ENCODE data around the gene GPR141.

The GPR141 gene

GRCh38 chr7:37786741-37787569, 103.4 kb downstream of the GPR141 start:
- DNase-seq: no peak

All from CD4-positive, alpha-beta T cell treated with Interleukin-1 beta for 1 hour (primary cell).